HEK293 (cell line): ENCODE measurements around the gene BTBD6.
A peak's percentile ranks its signal among the peaks of the same experiment; 100 is the strongest.

ENCODE experiments used
- CTCF ChIA-PET: fragments of 350-600 bp; formaldehyde crosslinking; extraction: SDS; loops from one replicate; lab custom pipeline; 2021; ENCODE audit warnings: antibody characterized with exemption; lab: Yijun Ruan, JAX
- POLR2A ChIA-PET: fragments of 300-600 bp; formaldehyde crosslinking; extraction: SDS; loops from one replicate; lab custom pipeline; 2020; ENCODE audit warnings: antibody characterized with exemption, inconsistent platforms; lab: Yijun Ruan, JAX
- H3K27ac ChIP-seq: fragments of 200-500 bp; sonication (Bioruptor generic); 2 replicates; pipeline ENCODE4 v1.5.1; 2014; ENCODE audit warnings: low read depth, low read length, control low read depth, inconsistent platforms; ENCODE audit errors: extremely low read depth
- H3K36me3 ChIP-seq, 2 experiments: fragments of 200-500 bp in 1 of 2; sonication (Bioruptor generic) in 1 of 2; 1 replicate in 1 of 2; 2 replicates in 1 of 2; pipeline ENCODE4 v1.5.1; 2014 to 2017; ENCODE audit warnings: inconsistent platforms in 2 of 2, low read length in 2 of 2; ENCODE audit not compliant: control insufficient read depth in 2 of 2, insufficient read depth in 1 of 2
- H3K4me1 ChIP-seq: fragments of 200-500 bp; sonication (Bioruptor generic); 2 replicates; pipeline ENCODE4 v1.5.1; 2014; ENCODE audit warnings: mild to moderate bottlenecking, low read length, inconsistent platforms; ENCODE audit not compliant: control insufficient read depth, insufficient read depth
- H3K4me3 ChIP-seq: 2 replicates; pipeline ENCODE4 v1.5.1; 2011; ENCODE audit warnings: low read depth, mild to moderate bottlenecking, control low read depth, low read length, moderate library complexity
- H3K9me3 ChIP-seq: fragments of 200-500 bp; sonication (Bioruptor generic); 2 replicates; pipeline ENCODE4 v1.5.1; 2014; ENCODE audit warnings: low read depth, low read length, inconsistent platforms; ENCODE audit not compliant: control insufficient read depth, insufficient read depth
- EGR2 ChIP-seq: fragments of 450-650 bp; formaldehyde crosslinking; IDR thresholded peaks from 2 replicates; pipeline ENCODE4 v1.5.1; 2016; ENCODE audit warnings: low read depth, missing biosample characterization, missing genetic modification characterization
- GLI4 ChIP-seq: fragments of 450-650 bp; formaldehyde crosslinking; IDR thresholded peaks from 2 replicates; pipeline ENCODE4 v1.5.1; 2016; ENCODE audit warnings: missing biosample characterization, missing genetic modification characterization
- GLIS1 ChIP-seq: fragments of 450-650 bp; formaldehyde crosslinking; IDR thresholded peaks from 2 replicates; pipeline ENCODE4 v1.5.1; 2016; ENCODE audit warnings: missing biosample characterization, missing genetic modification characterization
- SP2 ChIP-seq: fragments of 450-650 bp; formaldehyde crosslinking; IDR thresholded peaks from 2 replicates; pipeline ENCODE4 v1.5.1; 2016; ENCODE audit warnings: missing biosample characterization, missing genetic modification characterization
- SP7 ChIP-seq: fragments of 450-650 bp; formaldehyde crosslinking; IDR thresholded peaks from 2 replicates; pipeline ENCODE4 v1.5.1; 2016; ENCODE audit warnings: missing biosample characterization, missing genetic modification characterization
- YY1 ChIP-seq: fragments of 450-650 bp; formaldehyde crosslinking; IDR thresholded peaks from 2 replicates; pipeline ENCODE4 v1.5.1; 2018; ENCODE audit warnings: missing biosample characterization, missing genetic modification characterization
- ZBTB20 ChIP-seq: fragments of 450-650 bp; formaldehyde crosslinking; IDR thresholded peaks from 2 replicates; pipeline ENCODE4 v1.5.1; 2016; ENCODE audit warnings: missing biosample characterization, missing genetic modification characterization
- ZFHX2 ChIP-seq: fragments of 450-650 bp; formaldehyde crosslinking; conservative IDR thresholded peaks from 2 replicates; pipeline ENCODE4 v1.5.1; 2016; ENCODE audit warnings: missing biosample characterization, missing genetic modification characterization
- ZNF211 ChIP-seq: fragments of 450-650 bp; formaldehyde crosslinking; IDR thresholded peaks from 2 replicates; pipeline ENCODE4 v1.5.1; 2016; ENCODE audit warnings: low read depth, missing biosample characterization, missing genetic modification characterization
- ZNF223 ChIP-seq: fragments of 450-650 bp; formaldehyde crosslinking; IDR thresholded peaks from 2 replicates; pipeline ENCODE4 v1.5.1; 2016; ENCODE audit warnings: missing biosample characterization, missing genetic modification characterization
- ZNF311 ChIP-seq: fragments of 450-650 bp; formaldehyde crosslinking; IDR thresholded peaks from 2 replicates; pipeline ENCODE4 v1.5.1; 2017; ENCODE audit warnings: missing biosample characterization, missing genetic modification characterization, borderline replicate concordance
- ZNF324 ChIP-seq: fragments of 450-650 bp; formaldehyde crosslinking; IDR thresholded peaks from 2 replicates; pipeline ENCODE4 v1.5.1; 2016; ENCODE audit warnings: missing biosample characterization, missing genetic modification characterization
- ZNF335 ChIP-seq: fragments of 450-650 bp; formaldehyde crosslinking; conservative IDR thresholded peaks from 2 replicates; pipeline ENCODE4 v1.5.1; 2016; ENCODE audit warnings: missing biosample characterization, missing genetic modification characterization
- ZNF341 ChIP-seq: fragments of 450-650 bp; formaldehyde crosslinking; IDR thresholded peaks from 2 replicates; pipeline ENCODE4; 2016; ENCODE audit warnings: low read depth, missing biosample characterization, missing genetic modification characterization
- ZNF366 ChIP-seq: fragments of 450-650 bp; formaldehyde crosslinking; conservative IDR thresholded peaks from 2 replicates; pipeline ENCODE4 v1.5.1; 2016; ENCODE audit warnings: missing biosample characterization, missing genetic modification characterization
- ZNF513 ChIP-seq: fragments of 450-650 bp; IDR thresholded peaks from 2 replicates; pipeline ENCODE4 v1.5.1; 2018; ENCODE audit warnings: missing biosample characterization, missing genetic modification characterization
- ZNF549 ChIP-seq: fragments of 450-650 bp; IDR thresholded peaks from 2 replicates; pipeline ENCODE4 v1.5.1; 2018; ENCODE audit warnings: missing biosample characterization, missing genetic modification characterization, mild to moderate bottlenecking, inconsistent platforms, moderate library complexity
- ZNF558 ChIP-seq: fragments of 450-650 bp; formaldehyde crosslinking; IDR thresholded peaks from 2 replicates; pipeline ENCODE4 v1.5.1; 2016; ENCODE audit warnings: missing biosample characterization, missing genetic modification characterization
- ZNF621 ChIP-seq: fragments of 450-650 bp; formaldehyde crosslinking; IDR thresholded peaks from 2 replicates; pipeline ENCODE4 v1.5.1; 2017; ENCODE audit warnings: missing biosample characterization, missing genetic modification characterization
- ZNF677 ChIP-seq: fragments of 450-650 bp; IDR thresholded peaks from 2 replicates; pipeline ENCODE4 v1.5.0; 2018; ENCODE audit warnings: missing biosample characterization, mild to moderate bottlenecking, missing genetic modification characterization, moderate library complexity
- ZNF747 ChIP-seq: fragments of 450-650 bp; formaldehyde crosslinking; IDR thresholded peaks from 2 replicates; pipeline ENCODE4 v1.5.1; 2016; ENCODE audit warnings: missing biosample characterization, missing genetic modification characterization
- ZNF830 ChIP-seq: fragments of 450-650 bp; IDR thresholded peaks from 2 replicates; pipeline ENCODE4 v1.5.0; 2018; ENCODE audit warnings: missing biosample characterization, missing genetic modification characterization, low read depth, mild to moderate bottlenecking, moderate library complexity
- TF ChIP-seq, protein P1 (sequence below): fragments of 450-650 bp; formaldehyde crosslinking; IDR thresholded peaks from 2 replicates; pipeline ENCODE4 v1.5.1; 2017; ENCODE audit warnings: missing biosample characterization, missing genetic modification characterization
- TF ChIP-seq, protein P2 (sequence below): fragments of 450-650 bp; formaldehyde crosslinking; IDR thresholded peaks from 2 replicates; pipeline ENCODE4 v1.5.1; 2017; ENCODE audit warnings: missing biosample characterization, missing genetic modification characterization
- TF ChIP-seq, protein P3 (sequence below): fragments of 450-650 bp; formaldehyde crosslinking; IDR thresholded peaks from 2 replicates; pipeline ENCODE4 v1.5.1; 2016; ENCODE audit warnings: missing biosample characterization, missing genetic modification characterization
- TF ChIP-seq, protein P4 (sequence below): fragments of 450-650 bp; formaldehyde crosslinking; IDR thresholded peaks from 2 replicates; pipeline ENCODE4 v1.5.1; 2016; ENCODE audit warnings: missing biosample characterization, missing genetic modification characterization

Gene BTBD6

GRCh38 chr14:105201925-105202513, 46.3 kb upstream of the BTBD6 start:
- ChIA-PET POLR2A (no interaction called here), CTCF (interaction anchor here (0.7 to 4.0 kb wide), 8 partner anchors 18 to 212 kb away, joined by 3 to 23 read pairs (median 3); no protein-coding TSS in a partner anchor)
- no peaks in the 10 kb centered on the region for H3K36me3 ChIP-seq
- no peaks in the 10 kb centered on the region for H3K4me1 ChIP-seq
- H3K9me3 ChIP-seq, result no peaks in the 10 kb centered on the region
- TF ChIP-seq EGR2 (tag by site-specific recombination), result peak; percentile 56
- TF ChIP-seq GLIS1 (tag by site-specific recombination), result peak; percentile 84
- no peak for TF ChIP-seq GLI4 (tag by site-specific recombination)
- TF ChIP-seq ZBTB20 (tag by site-specific recombination), result peak; percentile 60
- no peak for TF ChIP-seq ZNF341 (tag by site-specific recombination)
- TF ChIP-seq ZFHX2, result peak; percentile 81
- TF ChIP-seq SP2 (tag by site-specific recombination), result 0 out of 2 replicates have a peak, but pooled peaks have one; percentile 33
- 0 out of 2 replicates have a peak overlapping the region, but pooled peaks have one; percentile 24 for H3K27ac ChIP-seq
- no peak overlapping the region for H3K4me3 ChIP-seq

- no peaks in the 10 kb centered on the region for H3K4me1 ChIP-seq
- no peaks in the 10 kb centered on the region for H3K36me3 ChIP-seq
- ChIA-PET POLR2A (no interaction called here), CTCF (interaction anchor here (0.5 to 4.0 kb wide), 15 partner anchors 13 to 151 kb away, joined by 3 to 23 read pairs (median 3); no protein-coding TSS in a partner anchor)
- no peaks in the 10 kb centered on the region for H3K9me3 ChIP-seq
- no peak overlapping the region for H3K4me3 ChIP-seq
- no peak overlapping the region for H3K27ac ChIP-seq
- no peak for TF ChIP-seq YY1 (tag by site-specific recombination)
- no peak for TF ChIP-seq ZNF558 (tag by site-specific recombination)
- TF ChIP-seq, protein P1, sequence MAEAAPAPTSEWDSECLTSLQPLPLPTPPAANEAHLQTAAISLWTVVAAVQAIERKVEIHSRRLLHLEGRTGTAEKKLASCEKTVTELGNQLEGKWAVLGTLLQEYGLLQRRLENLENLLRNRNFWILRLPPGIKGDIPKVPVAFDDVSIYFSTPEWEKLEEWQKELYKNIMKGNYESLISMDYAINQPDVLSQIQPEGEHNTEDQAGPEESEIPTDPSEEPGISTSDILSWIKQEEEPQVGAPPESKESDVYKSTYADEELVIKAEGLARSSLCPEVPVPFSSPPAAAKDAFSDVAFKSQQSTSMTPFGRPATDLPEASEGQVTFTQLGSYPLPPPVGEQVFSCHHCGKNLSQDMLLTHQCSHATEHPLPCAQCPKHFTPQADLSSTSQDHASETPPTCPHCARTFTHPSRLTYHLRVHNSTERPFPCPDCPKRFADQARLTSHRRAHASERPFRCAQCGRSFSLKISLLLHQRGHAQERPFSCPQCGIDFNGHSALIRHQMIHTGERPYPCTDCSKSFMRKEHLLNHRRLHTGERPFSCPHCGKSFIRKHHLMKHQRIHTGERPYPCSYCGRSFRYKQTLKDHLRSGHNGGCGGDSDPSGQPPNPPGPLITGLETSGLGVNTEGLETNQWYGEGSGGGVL (tag by site-specific recombination), result no peak
- TF ChIP-seq ZNF677, result no peak
- TF ChIP-seq, protein P2, sequence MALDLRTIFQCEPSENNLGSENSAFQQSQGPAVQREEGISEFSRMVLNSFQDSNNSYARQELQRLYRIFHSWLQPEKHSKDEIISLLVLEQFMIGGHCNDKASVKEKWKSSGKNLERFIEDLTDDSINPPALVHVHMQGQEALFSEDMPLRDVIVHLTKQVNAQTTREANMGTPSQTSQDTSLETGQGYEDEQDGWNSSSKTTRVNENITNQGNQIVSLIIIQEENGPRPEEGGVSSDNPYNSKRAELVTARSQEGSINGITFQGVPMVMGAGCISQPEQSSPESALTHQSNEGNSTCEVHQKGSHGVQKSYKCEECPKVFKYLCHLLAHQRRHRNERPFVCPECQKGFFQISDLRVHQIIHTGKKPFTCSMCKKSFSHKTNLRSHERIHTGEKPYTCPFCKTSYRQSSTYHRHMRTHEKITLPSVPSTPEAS, result no peak
- TF ChIP-seq SP7, result peak; percentile 32; the same call in 1 of the 2 replicates
- TF ChIP-seq ZBTB20 (tag by site-specific recombination), result no peak
- TF ChIP-seq ZNF830, result no peak
- TF ChIP-seq ZNF549 (tag by site-specific recombination), result no peak
- TF ChIP-seq, protein P3, sequence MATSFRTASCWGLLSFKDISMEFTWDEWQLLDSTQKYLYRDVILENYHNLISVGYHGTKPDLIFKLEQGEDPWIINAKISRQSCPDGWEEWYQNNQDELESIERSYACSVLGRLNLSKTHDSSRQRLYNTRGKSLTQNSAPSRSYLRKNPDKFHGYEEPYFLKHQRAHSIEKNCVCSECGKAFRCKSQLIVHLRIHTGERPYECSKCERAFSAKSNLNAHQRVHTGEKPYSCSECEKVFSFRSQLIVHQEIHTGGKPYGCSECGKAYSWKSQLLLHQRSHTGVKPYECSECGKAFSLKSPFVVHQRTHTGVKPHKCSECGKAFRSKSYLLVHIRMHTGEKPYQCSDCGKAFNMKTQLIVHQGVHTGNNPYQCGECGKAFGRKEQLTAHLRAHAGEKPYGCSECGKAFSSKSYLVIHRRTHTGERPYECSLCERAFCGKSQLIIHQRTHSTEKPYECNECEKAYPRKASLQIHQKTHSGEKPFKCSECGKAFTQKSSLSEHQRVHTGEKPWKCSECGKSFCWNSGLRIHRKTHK (tag by site-specific recombination), result no peak
- no peak for TF ChIP-seq ZNF621 (tag by site-specific recombination)
- TF ChIP-seq ZFHX2, result peak; percentile 81
- no peak for TF ChIP-seq ZNF211 (tag by site-specific recombination)
- no peak for TF ChIP-seq ZNF513
- no peak for TF ChIP-seq ZNF223 (tag by site-specific recombination)
- TF ChIP-seq ZNF335 (tag by site-specific recombination), result no peak
- TF ChIP-seq, protein P4, sequence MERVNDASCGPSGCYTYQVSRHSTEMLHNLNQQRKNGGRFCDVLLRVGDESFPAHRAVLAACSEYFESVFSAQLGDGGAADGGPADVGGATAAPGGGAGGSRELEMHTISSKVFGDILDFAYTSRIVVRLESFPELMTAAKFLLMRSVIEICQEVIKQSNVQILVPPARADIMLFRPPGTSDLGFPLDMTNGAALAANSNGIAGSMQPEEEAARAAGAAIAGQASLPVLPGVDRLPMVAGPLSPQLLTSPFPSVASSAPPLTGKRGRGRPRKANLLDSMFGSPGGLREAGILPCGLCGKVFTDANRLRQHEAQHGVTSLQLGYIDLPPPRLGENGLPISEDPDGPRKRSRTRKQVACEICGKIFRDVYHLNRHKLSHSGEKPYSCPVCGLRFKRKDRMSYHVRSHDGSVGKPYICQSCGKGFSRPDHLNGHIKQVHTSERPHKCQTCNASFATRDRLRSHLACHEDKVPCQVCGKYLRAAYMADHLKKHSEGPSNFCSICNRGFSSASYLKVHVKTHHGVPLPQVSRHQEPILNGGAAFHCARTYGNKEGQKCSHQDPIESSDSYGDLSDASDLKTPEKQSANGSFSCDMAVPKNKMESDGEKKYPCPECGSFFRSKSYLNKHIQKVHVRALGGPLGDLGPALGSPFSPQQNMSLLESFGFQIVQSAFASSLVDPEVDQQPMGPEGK, result peak; percentile 91
- no peak for TF ChIP-seq ZNF747 (tag by site-specific recombination)
- no peak for TF ChIP-seq ZNF366 (tag by site-specific recombination)
- no peak for TF ChIP-seq ZNF324
- no peak for TF ChIP-seq ZNF311 (tag by site-specific recombination)
Measured at GRCh38 chr14:105203057-105203531, 45.2 kb upstream of the BTBD6 start.
